ENCODE results near the gene MCMBP.
"Not testable (repeated sequence)": the region's sequence is repeated elsewhere in the genome, so short reads cannot be mapped to it uniquely, and the experiment has no call there.

DNA sequence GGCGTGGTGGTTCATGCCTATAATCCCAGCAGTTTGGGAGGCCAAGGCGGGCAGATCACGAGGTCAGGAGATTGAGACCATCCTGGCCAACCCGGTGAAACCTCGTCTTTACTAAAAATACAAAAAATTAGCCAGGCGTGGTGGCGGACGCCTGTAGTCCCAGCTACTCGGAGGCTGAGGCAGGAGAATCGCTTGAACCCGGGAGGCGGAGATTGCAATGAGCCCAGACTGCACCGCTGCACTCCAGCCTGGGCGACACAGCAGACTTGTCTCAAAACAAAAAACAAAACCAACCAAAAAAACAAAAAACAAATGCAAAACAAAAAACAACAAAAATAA, 19.2 kb upstream of the MCMBP start:
- TF ChIP-seq, protein P1, sequence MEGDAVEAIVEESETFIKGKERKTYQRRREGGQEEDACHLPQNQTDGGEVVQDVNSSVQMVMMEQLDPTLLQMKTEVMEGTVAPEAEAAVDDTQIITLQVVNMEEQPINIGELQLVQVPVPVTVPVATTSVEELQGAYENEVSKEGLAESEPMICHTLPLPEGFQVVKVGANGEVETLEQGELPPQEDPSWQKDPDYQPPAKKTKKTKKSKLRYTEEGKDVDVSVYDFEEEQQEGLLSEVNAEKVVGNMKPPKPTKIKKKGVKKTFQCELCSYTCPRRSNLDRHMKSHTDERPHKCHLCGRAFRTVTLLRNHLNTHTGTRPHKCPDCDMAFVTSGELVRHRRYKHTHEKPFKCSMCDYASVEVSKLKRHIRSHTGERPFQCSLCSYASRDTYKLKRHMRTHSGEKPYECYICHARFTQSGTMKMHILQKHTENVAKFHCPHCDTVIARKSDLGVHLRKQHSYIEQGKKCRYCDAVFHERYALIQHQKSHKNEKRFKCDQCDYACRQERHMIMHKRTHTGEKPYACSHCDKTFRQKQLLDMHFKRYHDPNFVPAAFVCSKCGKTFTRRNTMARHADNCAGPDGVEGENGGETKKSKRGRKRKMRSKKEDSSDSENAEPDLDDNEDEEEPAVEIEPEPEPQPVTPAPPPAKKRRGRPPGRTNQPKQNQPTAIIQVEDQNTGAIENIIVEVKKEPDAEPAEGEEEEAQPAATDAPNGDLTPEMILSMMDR (IDR thresholded peaks at IDR 0.05; ENCODE audit: low read length) = not testable (repeated sequence)
- TF ChIP-seq EZH2phosphoT487 (IDR thresholded peaks at IDR 0.05; ENCODE audit: low read length) = not testable (repeated sequence)

Data from MM.1S (cell line).